Stimulated activated CD4-positive, alpha-beta T cell treated with anti-CD3 and anti-CD28 coated beads, Interleukin-2, amount 100 ng/mL, for 48 hours (primary cell): ENCODE results near the gene NNAT.

Source experiments
- DNase-seq, 2 donors: peaks; one replicate each; pipeline ENCODE4 v3.0.0-alpha.2; 2020

The NNAT gene

GRCh38 chr20:37503256-37503927, 17.7 kb upstream of the NNAT start:
- no peak for DNase-seq

GRCh38 chr20:37504404-37505096, 16.5 kb upstream of the NNAT start:
- no peak for DNase-seq

GRCh38 chr20:37505263-37506151, 15.5 kb upstream of the NNAT start:
- DNase-seq: no peak

DNA sequence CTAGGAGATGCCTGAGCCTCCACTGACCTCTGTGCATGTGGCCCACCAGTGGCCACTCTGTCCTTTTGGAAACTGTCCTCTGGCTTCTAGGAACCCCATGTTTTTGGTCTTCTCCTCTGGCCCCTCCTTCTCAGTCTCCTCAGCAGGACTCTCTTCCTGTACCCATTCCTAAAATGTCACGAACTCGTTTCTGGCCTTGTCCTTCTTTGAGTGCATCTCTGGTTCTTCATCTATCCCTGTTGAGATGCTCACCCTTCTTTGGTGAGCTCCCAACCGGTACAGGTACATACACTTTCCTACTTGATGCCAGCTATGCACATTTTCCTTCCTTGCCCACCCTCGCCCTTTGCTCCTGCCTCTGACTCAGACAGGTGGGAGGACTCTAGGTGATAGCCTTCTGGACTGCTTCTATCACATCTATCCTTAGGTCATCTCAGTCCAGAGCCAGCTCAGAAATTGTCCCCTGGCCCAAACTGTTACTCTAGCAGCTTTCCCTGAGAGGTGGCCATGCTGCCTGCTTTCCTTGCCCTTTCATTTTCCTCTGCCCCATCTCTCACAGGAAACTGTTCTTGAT, 14.8 kb upstream of the NNAT start:
- no peak for DNase-seq

GRCh38 chr20:37510226-37510625, 10.8 kb upstream of the NNAT start:
- DNase-seq: no peak

- no peak for DNase-seq
These were observed 9.3 kb upstream of the NNAT start for GRCh38 chr20:37511610-37512275.

- DNase-seq: no peak
These were observed 7.2 kb upstream of the NNAT start for GRCh38 chr20:37513779-37514359.

DNA sequence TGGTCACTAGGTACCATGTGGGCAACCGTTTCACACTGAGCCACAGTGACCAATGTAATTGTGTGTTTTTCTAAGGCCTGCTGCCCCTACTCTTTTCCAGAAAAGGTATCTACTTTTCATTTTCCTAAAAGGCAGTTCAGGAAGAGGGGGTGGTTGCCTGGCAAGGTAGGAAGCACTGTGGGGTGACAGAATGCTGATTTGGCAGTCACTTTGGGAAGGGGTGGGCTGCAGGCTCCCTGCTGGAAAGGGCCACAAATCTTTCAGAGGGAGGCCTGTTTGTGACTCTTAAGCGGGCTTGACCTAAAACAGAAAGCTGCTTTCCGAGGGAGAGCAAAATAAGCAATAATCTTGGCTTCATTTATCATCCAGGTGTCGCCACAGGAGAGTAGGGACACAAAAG, 5.2 kb upstream of the NNAT start:
- DNase-seq: no peak

GRCh38 chr20:37516811-37517750, 4.0 kb upstream of the NNAT start:
- DNase-seq: no peak

- DNase-seq: no peak
These were observed 3.0 kb upstream of the NNAT start for GRCh38 chr20:37518059-37518458.

DNA sequence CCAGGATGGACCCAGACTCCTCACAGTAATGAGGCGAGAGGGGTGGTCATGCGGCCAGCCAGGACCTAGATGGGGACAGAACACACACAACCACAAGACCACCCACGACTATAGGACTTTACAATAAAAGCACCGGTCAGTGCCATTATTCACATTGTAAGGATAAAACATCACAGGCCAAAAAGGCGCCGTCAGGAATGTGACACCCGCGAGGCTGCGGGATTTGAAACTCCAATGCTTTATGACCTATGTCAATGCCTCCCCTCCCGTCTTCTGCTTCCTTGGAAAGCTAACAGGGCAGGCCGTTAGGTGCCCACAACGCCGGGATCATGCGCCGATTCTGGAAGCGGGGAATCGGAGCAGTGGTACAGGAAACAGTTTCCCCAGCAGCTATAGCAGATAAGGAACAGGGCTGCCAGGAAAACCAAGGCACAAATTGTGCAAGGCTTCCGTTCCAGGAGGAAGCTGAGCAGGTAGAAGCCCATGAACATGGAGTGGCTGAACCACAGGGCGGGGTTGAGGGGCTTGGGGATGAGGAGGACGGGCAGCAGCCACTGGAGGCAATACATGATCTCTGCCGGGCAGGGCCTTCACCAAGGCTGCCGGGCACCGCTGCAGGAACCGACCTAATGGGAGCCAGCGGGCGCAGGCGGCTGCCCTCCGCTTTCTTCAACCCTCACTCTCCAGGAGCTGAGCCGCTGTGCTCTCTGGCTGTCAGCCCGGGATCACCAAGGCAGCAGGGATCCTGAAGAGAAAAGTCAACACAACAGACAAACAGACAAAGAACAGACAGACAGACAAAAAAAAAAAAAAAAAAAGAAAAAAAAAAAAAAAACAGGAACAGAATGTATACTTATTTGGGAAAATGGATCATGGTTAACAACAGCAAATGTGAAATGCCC, 2.2 kb upstream of the NNAT start:
- DNase-seq: no peak

DNA sequence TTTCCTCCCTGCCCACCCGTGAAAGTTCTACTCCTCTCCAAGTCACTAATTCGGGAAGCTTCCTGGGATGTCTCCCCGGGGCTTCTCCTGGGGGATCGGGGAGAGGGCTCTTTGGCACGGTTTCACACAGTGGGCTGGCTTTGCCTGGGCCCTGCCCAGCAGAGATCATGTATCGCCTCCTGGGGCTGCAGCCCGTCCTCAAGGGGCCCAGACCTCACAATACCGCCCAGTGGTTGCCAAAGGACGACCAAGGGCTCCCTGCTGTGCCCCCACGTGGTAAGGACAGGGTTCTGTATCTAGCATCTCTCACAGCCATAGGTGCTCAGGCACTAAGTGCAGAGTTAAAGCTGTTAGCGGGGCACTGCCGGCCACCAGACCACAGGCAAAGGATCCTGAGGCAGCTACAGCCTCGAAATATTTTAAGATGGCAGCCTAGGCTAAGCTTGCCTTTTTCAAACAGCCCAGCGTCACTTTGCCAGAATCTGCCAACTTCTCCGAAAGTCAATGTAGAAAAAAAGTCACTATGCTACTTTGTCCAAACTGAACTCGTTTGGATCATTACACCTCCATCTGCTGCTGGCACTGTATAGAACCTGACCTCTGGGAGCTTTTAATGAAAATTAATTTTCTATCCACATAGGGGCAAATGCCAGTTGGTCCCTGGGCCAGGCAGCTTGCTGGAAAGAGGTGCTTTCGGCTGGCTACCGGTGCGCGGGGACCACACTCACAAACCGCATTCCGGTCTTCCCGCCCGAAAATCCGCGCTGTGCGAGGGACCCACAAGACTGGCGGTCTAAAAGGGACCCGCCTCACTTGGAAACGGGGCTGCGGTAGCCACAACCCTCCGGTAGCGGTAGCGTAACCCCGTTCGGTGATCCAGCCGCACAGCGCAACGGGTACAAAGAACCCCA, 1.3 kb upstream of the NNAT start:
- DNase-seq: no peak

DNA sequence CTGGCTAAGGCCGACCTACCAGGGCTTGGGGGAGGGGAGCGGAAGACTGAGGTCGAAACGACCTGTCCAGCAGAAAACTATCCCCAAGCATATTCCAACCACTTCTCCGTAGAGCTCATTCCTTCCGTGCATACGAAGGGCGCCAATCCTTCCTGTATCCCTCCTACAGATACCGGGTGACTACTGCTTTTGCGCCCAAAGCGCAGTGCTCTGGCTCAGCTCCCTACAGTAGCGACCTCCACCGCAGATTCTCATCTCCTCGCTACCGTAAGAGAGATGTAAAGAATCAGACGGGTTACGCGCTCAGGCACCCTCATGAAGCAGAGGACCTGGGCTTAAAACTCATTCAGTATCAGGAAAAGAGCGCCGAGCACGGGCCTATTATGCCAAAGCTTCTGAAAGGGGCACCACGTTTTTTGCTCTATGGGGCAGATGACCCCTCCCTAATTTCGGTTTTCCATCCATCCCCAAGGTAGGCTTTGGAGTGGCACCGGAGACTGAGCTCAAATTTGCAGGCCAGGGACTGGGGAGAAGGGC, 563 bp upstream of the NNAT start:
- DNase-seq: no peak

GRCh38 chr20:37522260-37523011, 1.4 kb downstream of the NNAT start:
- no peak for DNase-seq

- DNase-seq: no peak
These were observed 2.0 kb downstream of the NNAT start for GRCh38 chr20:37523012-37523391.

GRCh38 chr20:37523911-37524700, 3.1 kb downstream of the NNAT start:
- no peak for DNase-seq
